NB4 (cell line): ENCODE measurements around the gene TSPAN18.

Experiments
- CTCF ChIP-seq: IDR thresholded peaks from one replicate; pipeline ENCODE4 v1.5.1; 2012; ENCODE audit warnings: low read depth, low read length
- MYC ChIP-seq: IDR thresholded peaks from 2 replicates; pipeline ENCODE4 v1.6.1; 2011; ENCODE audit warnings: low read depth, low read length
- POLR2A ChIP-seq: IDR thresholded peaks from 2 replicates; pipeline ENCODE4 v1.6.1; 2011; ENCODE audit warnings: mild to moderate bottlenecking; ENCODE audit not compliant: insufficient read length; ENCODE audit errors: extremely low read depth

GRCh38 chr11:44730775-44731174, 4.0 kb downstream of the TSPAN18 start:
- TF ChIP-seq CTCF (no peak), POLR2A (no peak), MYC (no peak)
